ENCODE data around the gene COPG2. TPM values are rescaled to one million over a fixed set of nuclear protein-coding genes. Genes with fewer than 3 reads are reported as not detected.
A peak's percentile ranks its signal among the peaks of the same experiment; 100 is the strongest.

The COPG2 gene
- total RNA-seq, 1 experiment from 2014 or later, result 45.7 TPM

DNA sequence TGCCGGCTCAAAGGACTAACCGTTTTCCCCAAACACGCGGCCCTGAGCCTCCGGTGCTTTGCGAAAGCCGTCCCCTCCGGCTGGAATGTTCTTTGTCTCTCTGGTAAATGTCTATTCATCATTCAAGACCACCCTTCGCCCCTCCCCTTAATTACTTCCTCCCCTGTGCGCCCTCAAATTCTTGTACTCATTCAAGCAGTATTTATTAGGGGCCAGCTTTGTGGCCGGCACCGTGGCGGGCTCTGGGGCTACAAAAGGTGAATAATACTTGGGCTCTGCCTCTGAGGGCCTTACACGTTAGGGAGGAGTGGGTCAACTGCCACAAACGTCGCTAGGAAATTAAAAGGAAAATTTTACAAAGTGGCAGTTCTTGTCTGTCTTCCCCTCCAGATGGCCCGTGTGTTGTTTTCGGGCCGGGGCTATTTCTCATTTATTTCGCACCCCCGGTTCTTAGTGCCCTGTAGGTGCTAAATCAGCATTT is 178.2 kb downstream of the COPG2 start:
- peak overlapping the region; percentile 46 for H3K4me3 ChIP-seq (ENCODE audit: insufficient read depth, low read depth, low read length)
- peaks cover 11% of the 10 kb centered on the region for H3K27me3 ChIP-seq (ENCODE audit: control insufficient read depth, insufficient read depth, low read length)
- peak; percentile 56 for DNase-seq
- H3K36me3 ChIP-seq (replicated peaks; ENCODE audit: control insufficient read depth, insufficient read depth, low read length), result no peaks in the 10 kb centered on the region

GRCh38 chr7:130489140-130489983 is 179.2 kb downstream of the COPG2 start:
- peak; percentile 23 for DNase-seq
- no peak overlapping the region for H3K4me3 ChIP-seq (ENCODE audit: insufficient read depth, low read depth, low read length)
- H3K36me3 ChIP-seq (replicated peaks; ENCODE audit: control insufficient read depth, insufficient read depth, low read length), result no peaks in the 10 kb centered on the region
- peaks cover 11% of the 10 kb centered on the region for H3K27me3 ChIP-seq (ENCODE audit: control insufficient read depth, insufficient read depth, low read length)

GRCh38 chr7:130488392-130489139 is 180.0 kb downstream of the COPG2 start:
- H3K4me3 ChIP-seq (ENCODE audit: insufficient read depth, low read depth, low read length), result no peak overlapping the region
- H3K27me3 ChIP-seq (ENCODE audit: control insufficient read depth, insufficient read depth, low read length), result peaks cover 11% of the 10 kb centered on the region
- DNase-seq, result no peak
- no peaks in the 10 kb centered on the region for H3K36me3 ChIP-seq (replicated peaks; ENCODE audit: control insufficient read depth, insufficient read depth, low read length)

GRCh38 chr7:130486954-130487436 is 181.6 kb downstream of the COPG2 start:
- Histone ChIP-seq H3K36me3 (replicated peaks; ENCODE audit: control insufficient read depth, insufficient read depth, low read length) (no peaks in the 10 kb centered on the region), H3K4me3 (ENCODE audit: insufficient read depth, low read depth, low read length) (peak overlapping the region; percentile 78), H3K27me3 (ENCODE audit: control insufficient read depth, insufficient read depth, low read length) (peaks cover 1% of the 10 kb centered on the region)
- DNase-seq, result no peak

DNA sequence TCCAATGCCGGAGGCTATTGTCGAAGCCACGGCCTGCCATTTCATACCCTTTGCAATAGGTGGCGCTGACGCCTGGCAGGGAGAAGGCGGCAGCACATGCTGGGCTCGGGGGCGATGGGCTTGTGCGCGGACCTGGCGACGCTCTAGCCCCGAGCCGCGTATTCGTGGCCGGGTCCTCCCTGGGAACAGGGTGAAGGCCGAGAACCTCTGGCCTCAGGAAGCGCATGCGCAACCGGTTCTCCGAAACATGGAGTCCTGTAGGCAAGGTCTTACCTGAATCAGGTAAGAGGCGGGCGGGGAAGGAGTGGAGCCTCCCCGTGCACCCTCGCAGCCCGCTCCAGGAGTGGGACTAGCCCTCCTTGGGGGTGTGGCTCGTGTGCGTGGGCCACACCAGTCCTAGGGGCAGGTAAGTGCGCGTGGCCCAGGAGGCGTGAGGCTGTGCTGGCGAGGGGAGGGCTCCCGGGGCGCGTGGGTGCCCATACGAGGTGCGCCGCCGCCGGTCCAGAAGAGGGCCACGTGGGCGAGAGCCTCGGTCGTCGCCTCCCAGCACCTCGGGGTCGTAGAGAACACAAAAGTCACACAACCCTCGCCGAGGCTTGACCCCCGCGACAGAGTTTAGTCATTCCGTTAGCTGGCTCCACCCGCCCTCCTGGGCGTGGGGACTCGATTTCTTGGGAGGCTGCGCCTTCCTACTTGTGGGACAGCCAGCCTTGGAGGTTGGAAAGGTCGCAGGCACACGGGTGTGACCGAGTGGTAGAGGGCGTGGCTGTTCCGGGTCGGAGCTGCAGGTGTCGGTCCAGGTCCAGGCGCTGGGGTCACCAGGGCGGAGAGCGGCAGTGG is 182.2 kb downstream of the COPG2 start:
- DNase-seq, result peak; percentile 95
- H3K36me3 ChIP-seq (replicated peaks; ENCODE audit: control insufficient read depth, insufficient read depth, low read length), result no peaks in the 10 kb centered on the region
- H3K4me3 ChIP-seq (ENCODE audit: insufficient read depth, low read depth, low read length), result peak overlapping the region; percentile 78
- peaks cover under 1% of the 10 kb centered on the region; the same call in 1 of the 2 replicates for H3K27me3 ChIP-seq (ENCODE audit: control insufficient read depth, insufficient read depth, low read length)

DNA sequence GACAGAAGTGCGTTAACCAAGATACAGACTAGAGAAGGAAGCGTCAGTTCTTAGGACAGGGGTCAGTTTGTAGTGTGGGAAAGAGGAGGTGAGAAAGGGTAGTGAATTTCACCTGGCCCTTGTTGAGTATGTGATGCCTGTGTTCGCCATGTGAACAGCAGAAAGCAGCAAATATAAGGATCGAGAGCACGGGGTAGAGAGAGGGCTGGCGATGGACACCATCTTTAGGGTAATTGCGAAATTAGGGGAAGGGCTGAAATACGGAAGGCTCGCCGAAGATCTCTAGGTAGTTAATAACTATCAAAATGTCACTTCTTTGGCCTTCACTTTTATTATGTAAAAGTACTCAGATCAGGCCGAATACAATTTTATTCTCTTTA is 182.8 kb downstream of the COPG2 start:
- no peaks in the 10 kb centered on the region for H3K36me3 ChIP-seq (replicated peaks; ENCODE audit: control insufficient read depth, insufficient read depth, low read length)
- no peak for DNase-seq

DNA sequence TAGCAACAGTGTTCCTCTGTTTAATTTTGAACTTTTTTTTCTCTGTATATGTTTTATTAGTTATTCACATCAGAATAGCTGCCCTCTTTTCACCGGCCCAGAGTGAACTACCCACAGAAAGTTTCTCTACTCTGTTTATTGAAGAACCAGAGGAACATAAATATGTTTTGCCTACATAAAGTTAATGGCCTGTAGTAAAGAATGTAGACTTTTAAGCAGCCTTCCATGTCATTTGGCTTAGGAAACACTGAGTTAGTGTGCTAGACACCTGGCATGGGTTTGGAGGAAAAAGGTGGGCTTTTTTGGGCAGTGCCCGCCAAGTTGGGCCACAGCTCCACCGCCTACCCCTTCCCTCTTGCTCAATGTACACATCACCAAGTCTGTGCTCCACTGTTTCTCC is 185.5 kb downstream of the COPG2 start:
- H3K27me3 ChIP-seq (ENCODE audit: control insufficient read depth, insufficient read depth, low read length), result no peaks in the 10 kb centered on the region
- no peak overlapping the region for H3K4me3 ChIP-seq (ENCODE audit: insufficient read depth, low read depth, low read length)
- DNase-seq, result no peak
- H3K36me3 ChIP-seq (replicated peaks; ENCODE audit: control insufficient read depth, insufficient read depth, low read length), result no peaks in the 10 kb centered on the region

More for the DNA sequence above, 182.8 kb downstream of the COPG2 start:
- Histone ChIP-seq H3K27me3 (ENCODE audit: control insufficient read depth, insufficient read depth, low read length) (no peaks in the 10 kb centered on the region), H3K4me3 (ENCODE audit: insufficient read depth, low read depth, low read length) (peak overlapping the region; percentile 78; the same call in 1 of the 2 replicates)

DNA sequence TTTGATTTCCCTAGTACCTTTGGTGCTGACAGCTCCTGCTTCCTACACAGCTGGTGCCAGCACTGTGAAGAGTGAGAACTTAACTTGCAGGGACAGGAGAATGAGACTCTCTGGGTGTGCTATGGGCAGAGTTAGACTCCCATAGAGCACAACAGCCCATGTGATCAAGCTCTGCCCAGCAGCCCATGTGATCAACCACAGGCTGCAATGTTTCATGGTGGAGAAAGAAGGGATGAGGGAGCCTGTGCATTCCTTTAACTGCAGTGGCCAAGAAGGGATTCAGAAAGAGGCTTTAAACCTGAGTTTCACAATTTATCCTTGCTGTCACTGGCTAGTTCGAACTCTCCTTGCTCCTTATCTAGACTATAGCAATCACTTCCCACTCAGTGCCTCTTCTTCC is 186.7 kb downstream of the COPG2 start:
- no peaks in the 10 kb centered on the region for H3K36me3 ChIP-seq (replicated peaks; ENCODE audit: control insufficient read depth, insufficient read depth, low read length)
- no peak for DNase-seq
- no peaks in the 10 kb centered on the region for H3K27me3 ChIP-seq (ENCODE audit: control insufficient read depth, insufficient read depth, low read length)
- no peak overlapping the region for H3K4me3 ChIP-seq (ENCODE audit: insufficient read depth, low read depth, low read length)

DNA sequence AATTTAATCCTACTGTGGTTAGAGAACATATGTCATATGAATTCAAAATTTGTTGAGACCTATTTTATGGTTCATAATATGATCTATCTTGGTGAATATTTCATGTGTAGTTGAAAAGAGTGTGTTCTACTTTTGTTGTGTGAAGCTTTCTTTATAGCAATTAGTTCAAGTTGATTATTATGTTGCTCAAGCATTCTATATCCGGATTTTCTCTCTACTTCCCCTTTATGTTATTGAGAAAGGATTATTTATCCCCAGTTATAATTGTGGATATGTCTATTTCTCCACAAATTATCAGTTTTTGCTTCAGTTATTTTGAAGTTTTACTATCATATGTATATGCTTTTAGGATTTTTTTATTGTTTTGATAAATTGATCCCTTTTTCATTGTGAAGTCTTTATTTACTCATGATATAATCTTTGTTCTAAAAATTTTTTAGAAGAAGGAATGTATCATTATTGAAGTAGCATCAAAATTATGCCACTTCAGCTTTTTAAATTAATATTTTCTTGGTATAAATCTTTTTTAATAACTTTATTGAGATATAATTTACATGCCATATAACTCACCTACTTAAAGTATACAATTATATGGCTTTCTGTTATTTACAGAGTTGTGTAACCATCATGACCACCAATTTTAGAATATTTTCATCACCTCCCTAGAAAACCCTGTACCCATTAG is 188.7 kb downstream of the COPG2 start:
- H3K4me3 ChIP-seq (ENCODE audit: insufficient read depth, low read depth, low read length), result no peak overlapping the region
- no peaks in the 10 kb centered on the region for H3K27me3 ChIP-seq (ENCODE audit: control insufficient read depth, insufficient read depth, low read length)
- DNase-seq, result no peak
- no peaks in the 10 kb centered on the region for H3K36me3 ChIP-seq (replicated peaks; ENCODE audit: control insufficient read depth, insufficient read depth, low read length)

DNA sequence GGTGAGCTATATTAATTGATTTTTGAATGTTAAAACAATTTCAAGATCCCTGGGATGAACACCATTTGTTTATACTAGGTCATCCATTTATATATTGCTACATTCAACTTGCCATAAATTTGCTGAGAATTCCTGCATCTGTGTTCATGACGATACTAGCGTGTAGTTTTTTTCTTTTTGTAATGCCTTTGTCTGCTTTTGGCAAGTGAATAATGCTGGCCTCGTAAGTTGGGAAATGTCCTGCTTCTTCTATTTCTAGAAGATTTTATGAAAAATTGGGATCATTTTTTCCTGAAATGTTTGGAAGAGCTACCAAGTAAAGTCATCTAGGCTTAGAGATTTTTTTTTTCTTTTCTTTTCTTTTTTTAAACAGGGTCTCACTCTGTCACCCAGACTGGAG is 189.6 kb downstream of the COPG2 start:
- Histone ChIP-seq H3K4me3 (ENCODE audit: insufficient read depth, low read depth, low read length) (no peak overlapping the region), H3K36me3 (replicated peaks; ENCODE audit: control insufficient read depth, insufficient read depth, low read length) (no peaks in the 10 kb centered on the region), H3K27me3 (ENCODE audit: control insufficient read depth, insufficient read depth, low read length) (no peaks in the 10 kb centered on the region)
- no peak for DNase-seq

GRCh38 chr7:130476297-130477150 is 192.0 kb downstream of the COPG2 start:
- Histone ChIP-seq H3K27me3 (ENCODE audit: control insufficient read depth, insufficient read depth, low read length) (no peaks in the 10 kb centered on the region), H3K4me3 (ENCODE audit: insufficient read depth, low read depth, low read length) (no peak overlapping the region), H3K36me3 (replicated peaks; ENCODE audit: control insufficient read depth, insufficient read depth, low read length) (no peaks in the 10 kb centered on the region)
- no peak for DNase-seq

- no peak overlapping the region for H3K4me3 ChIP-seq (ENCODE audit: insufficient read depth, low read depth, low read length)
- H3K36me3 ChIP-seq (replicated peaks; ENCODE audit: control insufficient read depth, insufficient read depth, low read length), result no peaks in the 10 kb centered on the region
- no peak for DNase-seq
- no peaks in the 10 kb centered on the region for H3K27me3 ChIP-seq (ENCODE audit: control insufficient read depth, insufficient read depth, low read length)
Observed at GRCh38 chr7:130475776-130476175, 192.8 kb downstream of the COPG2 start.

- no peaks in the 10 kb centered on the region for H3K27me3 ChIP-seq (ENCODE audit: control insufficient read depth, insufficient read depth, low read length)
- DNase-seq, result no peak
- H3K36me3 ChIP-seq (replicated peaks; ENCODE audit: control insufficient read depth, insufficient read depth, low read length), result no peaks in the 10 kb centered on the region
- no peak overlapping the region for H3K4me3 ChIP-seq (ENCODE audit: insufficient read depth, low read depth, low read length)
Observed at GRCh38 chr7:130473876-130474275, 194.7 kb downstream of the COPG2 start.

Data from H7 (cell line).